A549 treated with AZD2906 at 1 μM for 4 hours (cell line): ENCODE measurements around the gene TANC2. TPM values are rescaled to one million over a fixed set of nuclear protein-coding genes. Genes with fewer than 3 reads are reported as not detected.

ENCODE experiments used
- total RNA-seq: library from RNA; stranded (reverse); fragments of 200-300 nt; extraction: Qiagen RNA extraction; gene quantifications from 5 replicates; pipeline ENCODE4 v1.2.3, GENCODE V29; 2022

The TANC2 gene
- 29.7 to 50.2 TPM (median 45.5 TPM) in 5 replicates for total RNA-seq

DNA sequence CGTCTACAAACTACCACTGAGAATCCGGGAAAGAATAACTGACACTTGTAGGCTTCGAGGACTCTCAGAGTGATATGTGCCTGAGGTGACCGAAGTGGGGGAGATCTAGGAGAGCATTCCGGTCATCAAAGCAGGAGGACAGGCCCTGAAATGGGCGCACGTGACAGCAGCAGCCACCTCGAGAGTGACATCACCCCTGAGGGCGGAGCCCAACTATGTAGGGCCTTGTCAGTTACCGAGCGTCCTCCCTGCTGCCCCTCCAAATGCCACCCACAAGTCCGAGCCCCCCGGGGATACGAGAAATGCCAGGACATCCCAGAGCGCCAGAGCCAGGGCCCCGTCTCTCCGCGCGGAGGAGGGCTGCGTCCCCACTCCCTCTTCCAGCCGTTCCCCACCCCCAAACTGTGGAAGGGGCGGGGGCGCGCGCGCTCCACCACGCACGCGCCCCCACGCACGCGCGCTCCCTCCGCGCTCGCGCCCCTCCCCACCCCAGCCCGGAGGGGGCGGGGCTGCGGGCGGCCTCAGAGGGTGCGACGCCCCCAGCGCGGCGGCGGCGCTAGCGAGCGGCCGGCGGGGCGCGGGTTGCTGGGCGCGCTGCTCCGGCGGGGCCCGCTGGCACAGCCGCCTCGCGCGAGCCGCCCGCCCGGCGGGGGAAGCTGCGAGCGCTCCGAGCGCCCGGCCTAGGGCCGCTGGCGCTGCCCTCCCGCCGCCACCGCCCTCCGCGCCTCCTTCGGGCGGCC, at the start of gene TANC2:
Gene TANC2, plus strand, starts transcription at position 550 of the 740 bp plus-strand sequence. CDS start 43,325 bp downstream, outside the sequence.

Other genes starting within 250 kb of the TANC2 start
- gene MARCHF10, start 157.9 kb upstream of the TANC2 start, total RNA-seq: 0.97 to 1.8 TPM (median 1.8 TPM) in 5 replicates